Smooth muscle cell (in vitro differentiated cells): Measurements from ENCODE around the gene KANSL1L. TPM values are rescaled to one million over a fixed set of nuclear protein-coding genes. Genes with fewer than 3 reads are reported as not detected.

Experiments used
- DNase-seq: peaks from one replicate; lab custom pipeline; 2025; ENCODE audit not compliant: unreplicated experiment; lab: John Stamatoyannopoulos, UW
- H2AFZ ChIP-seq: fragments of 200-600 bp; sonication (generic); 2 replicates; pipeline ENCODE4 v1.6.0; 2016; ENCODE audit warnings: antibody characterized with exemption, low read depth, mild to moderate bottlenecking
- H3F3A ChIP-seq: fragments of 200-600 bp; sonication (generic); 2 replicates; pipeline ENCODE4 v1.6.0; 2017; ENCODE audit warnings: antibody characterized with exemption, low read depth
- H3K27ac ChIP-seq: fragments of 200-600 bp; sonication (generic); 2 replicates; pipeline ENCODE4 v1.5.1; 2016; ENCODE audit warnings: low read depth, mild to moderate bottlenecking
- H3K27me3 ChIP-seq: fragments of 200-600 bp; sonication (generic); 2 replicates; pipeline ENCODE4 v1.6.1; 2016; ENCODE audit warnings: low read depth, mild to moderate bottlenecking
- H3K36me3 ChIP-seq: fragments of 200-600 bp; sonication (generic); 2 replicates; pipeline ENCODE4 v1.5.1; 2016; ENCODE audit warnings: low read depth
- H3K4me1 ChIP-seq: fragments of 200-600 bp; sonication (generic); 2 replicates; pipeline ENCODE4 v1.5.1; 2016; ENCODE audit warnings: low read depth
- H3K4me2 ChIP-seq: fragments of 200-600 bp; sonication (generic); 2 replicates; pipeline ENCODE4 v1.6.0; 2016; ENCODE audit warnings: mild to moderate bottlenecking
- H3K4me3 ChIP-seq: fragments of 200-600 bp; sonication (generic); 2 replicates; pipeline ENCODE4 v1.5.1; 2016; ENCODE audit warnings: mild to moderate bottlenecking
- H3K79me2 ChIP-seq: fragments of 200-600 bp; sonication (generic); 2 replicates; pipeline ENCODE4 v1.6.0; 2016; ENCODE audit warnings: low read depth, mild to moderate bottlenecking
- H3K9ac ChIP-seq: fragments of 200-600 bp; sonication (generic); 2 replicates; pipeline ENCODE4 v1.6.0; 2016; ENCODE audit warnings: low read depth
- H3K9me3 ChIP-seq: fragments of 200-600 bp; sonication (generic); replicated peaks from 2 replicates; pipeline ENCODE4 v1.5.1; 2016; ENCODE audit warnings: low read depth
- H4K20me1 ChIP-seq: fragments of 200-600 bp; sonication (generic); 2 replicates; pipeline ENCODE4 v1.6.0; 2016; ENCODE audit warnings: low read depth
- CTCF ChIP-seq: fragments of 200-600 bp; sonication (generic); IDR thresholded peaks from 2 replicates; pipeline ENCODE4 v1.5.1; 2017; ENCODE audit warnings: borderline replicate concordance, mild to moderate bottlenecking, antibody characterized with exemption; ENCODE audit not compliant: insufficient read depth, poor library complexity, severe bottlenecking
- WGBS: methylation state at CpG from one replicate; pipeline ENCODE4 v1.1.7; 2016; ENCODE audit warnings: low lambda C conversion rate; 5-methylcytosine and 5-hydroxymethylcytosine counted together
- polyA plus RNA-seq: library from polyadenylated mRNA; unstranded; fragments of >200 nt; fragmentation: Nextera tagmentation; extraction: Ambion mirVana; gene quantifications from 2 replicates; pipeline ENCODE4 v1.2.1, GENCODE V29; 2016
- total RNA-seq: library from RNA; depleted of rRNA; stranded (reverse); fragments of >200 nt; gene quantifications from 2 replicates; pipeline ENCODE4 v1.2.3, GENCODE V29; 2014

The KANSL1L gene
- total and polyA plus RNA-seq, 2 experiments from 2014 or later = 3.6 to 27.0 TPM

GRCh38 chr2:210028178-210028577 is 143.0 kb downstream of the KANSL1L start:
- DNase-seq = no peak
- peaks cover 6% of the 10 kb centered on the region for H3K36me3 ChIP-seq
- H2AFZ ChIP-seq = no peak overlapping the region
- WGBS = 96% methylated on average over 2 of the region's 2 CpGs
- no peaks in the 10 kb centered on the region for H3K27me3 ChIP-seq
- no peaks in the 10 kb centered on the region for H4K20me1 ChIP-seq
- H3K4me1 ChIP-seq = no peaks in the 10 kb centered on the region
- TF ChIP-seq CTCF = no peak
- H3K4me3 ChIP-seq = no peak overlapping the region
- no peaks in the 10 kb centered on the region for H3K9me3 ChIP-seq
- H3K9ac ChIP-seq = no peak overlapping the region
- no peak overlapping the region for H3K4me2 ChIP-seq
- no peaks in the 10 kb centered on the region for H3F3A ChIP-seq
- H3K27ac ChIP-seq = no peak overlapping the region
- H3K79me2 ChIP-seq = no peaks in the 10 kb centered on the region

- Histone ChIP-seq H3K36me3 (peaks cover 10% of the 10 kb centered on the region), H3K27me3 (no peaks in the 10 kb centered on the region), H3K4me2 (no peak overlapping the region), H3K79me2 (no peaks in the 10 kb centered on the region), H3K4me1 (no peaks in the 10 kb centered on the region), H4K20me1 (no peaks in the 10 kb centered on the region), H3K9me3 (no peaks in the 10 kb centered on the region), H3K27ac (no peak overlapping the region), H2AFZ (no peak overlapping the region), H3K4me3 (no peak overlapping the region), H3F3A (no peaks in the 10 kb centered on the region), H3K9ac (no peak overlapping the region)
- 97% methylated on average over 2 of the region's 2 CpGs for WGBS
- DNase-seq = no peak
- TF ChIP-seq CTCF = no peak
Measured at GRCh38 chr2:210027608-210028007, 143.6 kb downstream of the KANSL1L start.

- peaks cover 24% of the 10 kb centered on the region for H3K36me3 ChIP-seq
- H3K9me3 ChIP-seq = no peaks in the 10 kb centered on the region
- H3K27ac ChIP-seq = no peak overlapping the region
- WGBS = 97% methylated on average over 3 of the region's 3 CpGs
- H2AFZ ChIP-seq = no peak overlapping the region
- no peaks in the 10 kb centered on the region for H3F3A ChIP-seq
- H3K4me2 ChIP-seq = no peak overlapping the region
- DNase-seq = no peak
- no peaks in the 10 kb centered on the region for H3K4me1 ChIP-seq
- no peak overlapping the region for H3K9ac ChIP-seq
- no peak overlapping the region for H3K4me3 ChIP-seq
- no peaks in the 10 kb centered on the region for H4K20me1 ChIP-seq
- no peaks in the 10 kb centered on the region for H3K79me2 ChIP-seq
- no peak for TF ChIP-seq CTCF
- no peaks in the 10 kb centered on the region for H3K27me3 ChIP-seq
Measured at GRCh38 chr2:210022824-210023223, 148.4 kb downstream of the KANSL1L start.

- H3K27me3 ChIP-seq = no peaks in the 10 kb centered on the region
- no peak for DNase-seq
- H3K36me3 ChIP-seq = peaks cover 34% of the 10 kb centered on the region
- no peak overlapping the region for H3K4me3 ChIP-seq
- no peaks in the 10 kb centered on the region for H3K9me3 ChIP-seq
- no peak overlapping the region for H3K27ac ChIP-seq
- H3K79me2 ChIP-seq = no peaks in the 10 kb centered on the region
- no peaks in the 10 kb centered on the region for H3K4me1 ChIP-seq
- H3K4me2 ChIP-seq = no peak overlapping the region
- no peaks in the 10 kb centered on the region for H3F3A ChIP-seq
- no peak overlapping the region for H3K9ac ChIP-seq
- no peak for TF ChIP-seq CTCF
- 85% methylated on average over 1 of the region's 1 CpG for WGBS
- H4K20me1 ChIP-seq = peaks cover 3% of the 10 kb centered on the region
- H2AFZ ChIP-seq = no peak overlapping the region
Measured at GRCh38 chr2:210020138-210020537, 151.1 kb downstream of the KANSL1L start.
